NCI-H2081 treated with DMSO at 0.1 percent for 48 hours (cell line): ENCODE measurements around the gene LEF1.

Experiments used
- DNase-seq: peaks from one replicate; lab custom pipeline; 2025; lab: John Stamatoyannopoulos, UW

LEF1 gene

GRCh38 chr4:108110450-108110849 is 58.3 kb downstream of the LEF1 start:
- no peak for DNase-seq

- no peak for DNase-seq
These were observed 58.7 kb downstream of the LEF1 start for GRCh38 chr4:108109997-108110416.

GRCh38 chr4:108109111-108109510 is 59.6 kb downstream of the LEF1 start:
- no peak for DNase-seq

GRCh38 chr4:108107729-108108382 is 60.9 kb downstream of the LEF1 start:
- no peak for DNase-seq

GRCh38 chr4:108107101-108107500 is 61.6 kb downstream of the LEF1 start:
- DNase-seq: no peak

- DNase-seq: no peak
These were observed 62.5 kb downstream of the LEF1 start for GRCh38 chr4:108106186-108106585.

GRCh38 chr4:108103099-108103862 is 65.5 kb downstream of the LEF1 start:
- DNase-seq: no peak

- DNase-seq: no peak
These were observed 67.9 kb downstream of the LEF1 start for GRCh38 chr4:108100827-108101226.

GRCh38 chr4:108099838-108100237 is 68.9 kb downstream of the LEF1 start:
- no peak for DNase-seq

- DNase-seq: no peak
These were observed 70.7 kb downstream of the LEF1 start for GRCh38 chr4:108097990-108098553.

- DNase-seq: no peak
These were observed 73.7 kb downstream of the LEF1 start for GRCh38 chr4:108094923-108095482.

- DNase-seq: no peak
These were observed 74.6 kb downstream of the LEF1 start for GRCh38 chr4:108094131-108094530.

GRCh38 chr4:108092288-108092687 is 76.4 kb downstream of the LEF1 start:
- no peak for DNase-seq

GRCh38 chr4:108087293-108087967 is 81.3 kb downstream of the LEF1 start:
- no peak for DNase-seq

- no peak for DNase-seq
These were observed 87.5 kb downstream of the LEF1 start for GRCh38 chr4:108081256-108081655.

GRCh38 chr4:108080747-108081146 is 88.0 kb downstream of the LEF1 start:
- no peak for DNase-seq

GRCh38 chr4:108078024-108078733 is 90.6 kb downstream of the LEF1 start:
- DNase-seq: no peak

GRCh38 chr4:108072300-108072699 is 96.4 kb downstream of the LEF1 start:
- no peak for DNase-seq

- DNase-seq: no peak
These were observed 98.0 kb downstream of the LEF1 start for GRCh38 chr4:108070775-108071174.

GRCh38 chr4:108068442-108068841 is 100.3 kb downstream of the LEF1 start:
- no peak for DNase-seq

GRCh38 chr4:108060686-108061321 is 107.9 kb downstream of the LEF1 start:
- DNase-seq: no peak
